Measurements from ENCODE around the gene SPEF1.
A peak's percentile ranks its signal among the peaks of the same experiment; 100 is the strongest.

Gene SPEF1

DNA sequence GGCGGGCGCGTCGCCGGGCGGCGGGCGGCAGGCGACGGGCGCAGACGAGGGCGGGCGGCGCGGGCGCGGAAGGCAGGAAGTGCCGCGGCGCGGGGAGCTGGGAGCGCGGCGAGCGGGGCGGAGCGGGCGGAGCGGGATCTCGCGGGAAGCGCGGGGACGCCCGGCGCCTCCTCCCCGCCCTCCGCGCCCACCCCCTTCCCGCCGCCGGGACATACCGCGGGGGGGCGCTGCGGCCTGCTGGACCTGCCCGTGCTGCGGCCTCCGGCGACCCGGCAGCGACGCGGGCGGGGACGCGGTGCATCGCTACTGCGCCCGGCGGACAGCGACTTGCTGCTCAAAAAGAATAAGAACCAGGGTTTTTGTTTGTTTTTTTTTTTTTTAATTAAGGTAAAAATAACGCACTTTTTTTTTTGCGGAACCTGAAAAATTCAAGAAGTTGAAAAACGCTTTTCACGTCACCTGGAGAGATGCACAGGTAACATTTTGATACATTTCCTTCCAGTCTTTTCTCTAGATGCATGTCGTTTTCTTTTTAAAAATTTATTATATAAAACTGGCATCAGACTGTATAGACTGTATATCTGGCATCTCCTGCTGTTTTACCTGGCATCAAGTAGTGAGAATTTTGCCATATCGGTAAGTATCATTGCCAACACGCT, 5.5 kb upstream of the SPEF1 start, which contains the start of gene CENPB:
CENPB (minus strand) TSS at position 76 of the 659 bp plus-strand sequence. CDS start 257 bp downstream, outside the sequence.
- H3K9me3 Mint-ChIP-seq: no peaks in the 10 kb centered on the region
- H3K4me1 Mint-ChIP-seq (ENCODE audit: low read depth): peaks cover 29% of the 10 kb centered on the region
- H3K36me3 Mint-ChIP-seq (ENCODE audit: low read depth): peaks cover 8% of the 10 kb centered on the region
- H3K27ac Mint-ChIP-seq: peak within 1 kb of the TSS; percentile 77
- no peaks in the 10 kb centered on the region for H3K27me3 Mint-ChIP-seq (ENCODE audit: low read depth)
- peak within 1 kb of the TSS; percentile 83 for H3K4me3 Mint-ChIP-seq

DNA sequence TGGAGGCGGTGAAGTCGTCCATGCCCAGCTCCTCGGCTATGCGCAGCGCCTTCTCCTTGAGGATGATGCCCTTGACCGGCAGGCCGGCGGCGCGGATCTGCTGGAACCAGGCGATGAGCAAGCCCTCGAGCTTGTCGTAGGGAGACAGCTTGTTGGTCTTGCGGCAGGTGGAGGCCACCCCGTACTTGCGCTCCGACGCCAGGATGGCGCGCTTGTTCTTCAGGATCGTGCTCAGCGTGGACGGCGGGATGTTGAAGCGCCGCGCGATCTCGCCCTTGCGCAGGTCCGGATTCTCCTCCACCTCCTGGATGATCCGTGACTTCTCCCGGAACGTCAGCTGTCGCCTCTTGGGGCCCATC, 4.9 kb upstream of the SPEF1 start:
- peaks cover 4% of the 10 kb centered on the region for H3K27me3 Mint-ChIP-seq (ENCODE audit: low read depth)
- peaks cover 8% of the 10 kb centered on the region for H3K36me3 Mint-ChIP-seq (ENCODE audit: low read depth)
- peak overlapping the region; percentile 83 for H3K4me3 Mint-ChIP-seq
- peaks cover 35% of the 10 kb centered on the region for H3K4me1 Mint-ChIP-seq (ENCODE audit: low read depth)
- H3K27ac Mint-ChIP-seq: peak overlapping the region; percentile 77
- H3K9me3 Mint-ChIP-seq: no peaks in the 10 kb centered on the region

DNA sequence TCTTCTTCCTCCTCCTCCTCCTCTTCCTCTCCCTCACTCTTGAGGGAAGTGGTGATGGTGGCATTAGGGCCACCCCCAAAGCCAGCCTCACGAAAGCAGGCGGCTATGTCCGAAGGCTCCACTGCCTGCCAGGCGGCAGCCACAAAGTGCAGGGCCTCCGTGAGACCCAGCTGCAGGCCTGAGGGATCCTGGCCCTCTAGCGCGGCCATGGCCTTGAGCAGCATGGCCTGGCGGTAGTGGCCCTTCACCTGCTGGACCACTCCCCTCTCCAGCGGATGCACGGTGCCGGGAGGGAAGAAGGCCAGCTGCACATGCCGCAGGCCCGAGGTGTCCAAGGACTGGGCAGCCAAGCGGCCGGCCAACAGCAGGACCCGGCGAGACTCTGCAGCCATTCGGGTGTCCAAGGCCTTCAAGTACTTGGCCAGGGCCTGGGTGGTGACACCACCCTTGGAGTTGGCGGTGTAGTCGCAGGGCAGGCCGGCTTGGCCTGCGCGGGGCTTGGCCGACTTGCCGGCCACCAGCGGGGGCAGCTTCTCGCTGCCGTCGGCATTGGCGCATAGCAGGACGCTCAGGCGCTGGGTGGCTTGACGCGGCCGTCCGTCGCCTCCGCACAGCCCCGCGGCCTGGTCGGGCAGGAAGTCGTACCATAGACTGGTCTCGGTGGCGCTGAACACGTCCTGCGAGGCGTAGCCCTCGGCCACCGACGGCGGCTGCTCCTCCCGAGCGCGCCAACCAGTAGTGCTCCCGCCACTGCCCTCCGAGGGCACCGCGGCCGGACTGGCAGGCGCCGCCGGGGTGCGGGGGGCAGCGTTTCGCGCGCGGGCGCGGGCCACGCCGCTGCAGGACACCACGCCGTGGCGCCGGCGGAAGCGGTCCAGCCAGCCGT, 4.2 kb upstream of the SPEF1 start:
- no peaks in the 10 kb centered on the region for H3K9me3 Mint-ChIP-seq
- peaks cover 41% of the 10 kb centered on the region for H3K4me1 Mint-ChIP-seq (ENCODE audit: low read depth)
- H3K36me3 Mint-ChIP-seq (ENCODE audit: low read depth): peaks cover 8% of the 10 kb centered on the region
- peak overlapping the region; percentile 76 for H3K27ac Mint-ChIP-seq
- peaks cover 10% of the 10 kb centered on the region for H3K27me3 Mint-ChIP-seq (ENCODE audit: low read depth)
- peak overlapping the region; percentile 47 for H3K4me3 Mint-ChIP-seq

DNA sequence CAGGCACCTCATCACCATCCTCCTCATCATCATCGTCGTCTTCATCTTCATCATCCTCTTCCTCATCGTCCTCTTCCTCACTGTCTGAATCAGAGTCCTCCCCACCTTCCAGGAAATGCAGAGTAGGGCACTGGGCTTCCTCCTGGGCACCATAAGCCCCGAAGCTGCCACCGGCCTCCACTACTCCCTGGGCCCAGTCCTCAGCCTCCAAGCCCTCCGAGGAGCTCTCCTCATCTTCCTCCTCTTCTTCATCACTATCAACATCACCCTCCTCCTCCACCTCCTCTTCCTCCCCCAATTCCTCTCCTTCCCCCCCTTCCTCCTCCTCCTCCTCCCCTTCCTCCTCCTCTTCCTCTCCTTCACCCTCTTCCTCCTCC, 3.6 kb upstream of the SPEF1 start:
- peaks cover 43% of the 10 kb centered on the region for H3K4me1 Mint-ChIP-seq (ENCODE audit: low read depth)
- H3K36me3 Mint-ChIP-seq (ENCODE audit: low read depth): peaks cover 8% of the 10 kb centered on the region
- H3K9me3 Mint-ChIP-seq: no peaks in the 10 kb centered on the region
- H3K27ac Mint-ChIP-seq: peak overlapping the region; percentile 76
- peak overlapping the region; percentile 47 for H3K4me3 Mint-ChIP-seq
- H3K27me3 Mint-ChIP-seq (ENCODE audit: low read depth): peaks cover 15% of the 10 kb centered on the region

DNA sequence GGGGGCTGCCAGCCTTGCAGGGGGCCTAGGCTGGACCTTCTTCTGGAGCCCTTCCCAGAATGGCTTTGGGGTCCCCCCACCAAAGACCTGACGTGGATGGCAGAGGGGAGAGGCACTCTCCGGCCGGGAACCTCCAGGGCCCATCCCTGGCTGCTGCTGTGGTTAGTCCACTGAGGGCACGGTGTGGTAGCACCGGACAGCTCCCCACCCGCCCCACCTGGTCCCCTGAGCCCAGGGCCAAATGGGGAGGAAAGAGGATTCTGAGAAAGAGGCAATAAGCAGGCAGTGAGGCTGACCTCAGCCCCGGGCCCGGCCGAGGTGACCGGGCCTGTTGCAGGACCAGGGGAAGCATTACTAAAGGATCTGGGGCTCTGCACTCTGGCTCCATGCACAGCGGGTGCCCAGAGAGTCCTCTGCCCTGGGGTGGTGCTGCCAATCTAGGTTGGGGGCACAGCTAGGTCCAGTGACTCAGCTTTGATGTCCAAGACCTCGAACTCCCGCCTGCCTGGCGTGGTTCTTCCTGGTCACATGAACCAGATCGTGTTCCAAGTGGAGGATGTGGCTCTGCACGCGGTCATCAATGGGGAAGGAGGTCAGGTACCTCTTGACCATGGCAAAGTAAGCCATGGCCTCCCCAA, 3.1 kb upstream of the SPEF1 start:
- H3K9me3 Mint-ChIP-seq: no peaks in the 10 kb centered on the region
- H3K36me3 Mint-ChIP-seq (ENCODE audit: low read depth): peaks cover 11% of the 10 kb centered on the region
- peak overlapping the region; percentile 76 for H3K27ac Mint-ChIP-seq
- peaks cover 20% of the 10 kb centered on the region for H3K27me3 Mint-ChIP-seq (ENCODE audit: low read depth)
- peaks cover 43% of the 10 kb centered on the region for H3K4me1 Mint-ChIP-seq (ENCODE audit: low read depth)
- peak overlapping the region; percentile 47 for H3K4me3 Mint-ChIP-seq

DNA sequence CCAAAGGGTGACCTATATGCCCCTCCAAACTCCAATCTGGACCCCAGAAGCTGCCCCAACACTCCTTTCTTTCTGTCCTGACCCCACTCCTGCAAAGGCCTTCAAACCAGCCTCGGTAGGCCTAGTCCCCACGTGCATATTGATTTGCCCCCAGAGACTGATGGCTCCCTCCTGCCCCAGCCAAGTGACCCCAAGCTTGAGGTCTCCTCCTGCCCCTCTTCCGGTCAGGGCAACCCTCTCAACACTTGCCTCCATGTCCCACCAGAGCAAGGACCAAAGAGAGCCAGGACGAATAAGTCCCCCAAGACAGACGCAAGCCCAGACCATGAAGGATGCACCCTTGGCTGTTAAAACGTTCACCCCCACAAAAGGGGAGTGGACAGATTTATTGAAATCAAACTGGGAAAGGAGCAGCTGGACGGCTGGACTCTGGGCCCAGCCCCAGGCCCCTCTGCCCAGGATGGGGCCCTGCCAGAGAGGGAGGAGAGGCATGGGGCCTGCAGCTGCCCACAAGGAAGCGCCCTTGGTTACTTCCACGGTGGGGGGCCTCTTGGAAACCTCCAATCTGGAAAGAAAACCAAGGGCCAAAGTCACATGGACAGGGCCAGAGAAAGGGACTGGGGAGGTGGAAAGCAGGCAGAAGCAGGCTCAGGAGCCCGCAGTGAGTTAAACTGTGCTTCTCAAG, 2.4 kb upstream of the SPEF1 start:
- H3K4me1 Mint-ChIP-seq (ENCODE audit: low read depth): peaks cover 38% of the 10 kb centered on the region
- H3K27ac Mint-ChIP-seq: no peak overlapping the region
- no peaks in the 10 kb centered on the region for H3K9me3 Mint-ChIP-seq
- peak overlapping the region; percentile 7 for H3K4me3 Mint-ChIP-seq
- peaks cover 11% of the 10 kb centered on the region for H3K36me3 Mint-ChIP-seq (ENCODE audit: low read depth)
- H3K27me3 Mint-ChIP-seq (ENCODE audit: low read depth): peaks cover 27% of the 10 kb centered on the region

DNA sequence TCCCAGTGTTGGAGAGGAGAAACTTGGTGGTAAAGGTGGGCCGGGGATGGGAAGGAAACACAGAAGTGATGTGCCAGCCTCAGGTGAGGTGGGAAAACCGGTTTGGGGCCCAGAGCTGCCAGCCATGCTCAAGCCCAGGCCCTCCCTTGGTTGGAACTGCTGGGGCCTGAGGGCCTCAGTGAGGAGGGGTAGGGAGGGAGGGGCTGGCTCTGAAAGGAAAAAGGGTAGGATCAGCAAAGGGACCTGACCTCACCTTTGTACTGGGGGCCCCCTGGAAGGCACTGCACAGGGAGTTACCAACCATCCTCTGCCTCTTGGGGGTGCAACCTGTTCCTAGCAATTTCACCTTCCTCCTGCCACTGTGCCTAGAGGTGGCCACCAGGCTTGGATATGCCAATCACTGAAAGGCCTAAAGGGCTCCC, 1.8 kb upstream of the SPEF1 start:
- H3K36me3 Mint-ChIP-seq (ENCODE audit: low read depth): peaks cover 13% of the 10 kb centered on the region
- no peaks in the 10 kb centered on the region for H3K9me3 Mint-ChIP-seq
- H3K4me1 Mint-ChIP-seq (ENCODE audit: low read depth): peaks cover 37% of the 10 kb centered on the region
- H3K27me3 Mint-ChIP-seq (ENCODE audit: low read depth): peaks cover 30% of the 10 kb centered on the region
- H3K4me3 Mint-ChIP-seq: peak overlapping the region; percentile 7
- no peak overlapping the region for H3K27ac Mint-ChIP-seq

DNA sequence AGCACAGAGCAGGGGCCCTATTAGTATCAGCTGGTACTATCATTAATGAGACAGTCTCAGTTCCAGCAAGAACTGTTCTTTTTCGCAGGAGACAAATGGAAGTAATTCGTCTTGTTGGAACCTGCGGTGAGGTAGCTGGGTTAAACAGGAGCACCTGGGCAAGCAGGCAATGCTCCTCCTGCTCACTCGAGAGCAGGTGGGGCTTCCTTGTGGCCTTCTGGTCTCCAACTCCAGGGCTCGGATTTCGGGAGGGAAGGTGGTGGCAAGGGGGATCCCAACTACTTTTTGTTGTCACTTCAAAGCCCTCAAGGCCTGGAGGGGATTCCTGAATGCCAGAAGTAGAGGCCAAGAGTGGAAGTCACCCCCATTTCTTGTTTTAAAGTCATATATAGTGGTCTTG, 1.3 kb upstream of the SPEF1 start:
- Mint-ChIP-seq H3K4me3 (no peak overlapping the region), H3K9me3 (no peaks in the 10 kb centered on the region), H3K4me1 (ENCODE audit: low read depth) (peaks cover 36% of the 10 kb centered on the region), H3K27ac (no peak overlapping the region), H3K36me3 (ENCODE audit: low read depth) (peaks cover 13% of the 10 kb centered on the region), H3K27me3 (ENCODE audit: low read depth) (peaks cover 30% of the 10 kb centered on the region)

DNA sequence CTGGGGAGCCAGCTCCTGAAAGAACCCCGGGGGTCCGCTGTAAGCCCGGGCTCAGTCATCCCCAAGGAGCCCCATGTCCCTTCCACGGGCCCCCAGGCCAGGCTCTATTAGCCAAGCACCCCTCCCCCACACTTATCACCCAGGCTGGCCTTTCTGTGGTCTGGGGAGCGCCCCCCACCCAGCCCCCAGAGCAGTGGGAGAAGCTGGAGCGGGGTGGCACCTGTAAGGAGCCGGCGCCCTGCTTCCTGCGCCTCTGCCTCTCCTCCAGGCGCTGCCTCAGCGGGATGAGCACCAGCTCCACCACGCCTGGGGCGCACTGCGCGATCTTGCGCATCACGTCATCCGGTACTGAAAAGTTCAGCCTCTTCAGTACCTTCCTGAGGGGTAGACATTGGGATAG, 2.3 kb downstream of the SPEF1 start:
- Mint-ChIP-seq H3K27ac (no peak overlapping the region), H3K36me3 (ENCODE audit: low read depth) (peaks cover 5% of the 10 kb centered on the region), H3K4me1 (ENCODE audit: low read depth) (peaks cover 29% of the 10 kb centered on the region), H3K9me3 (no peaks in the 10 kb centered on the region), H3K27me3 (ENCODE audit: low read depth) (peaks cover 39% of the 10 kb centered on the region), H3K4me3 (no peak overlapping the region)

DNA sequence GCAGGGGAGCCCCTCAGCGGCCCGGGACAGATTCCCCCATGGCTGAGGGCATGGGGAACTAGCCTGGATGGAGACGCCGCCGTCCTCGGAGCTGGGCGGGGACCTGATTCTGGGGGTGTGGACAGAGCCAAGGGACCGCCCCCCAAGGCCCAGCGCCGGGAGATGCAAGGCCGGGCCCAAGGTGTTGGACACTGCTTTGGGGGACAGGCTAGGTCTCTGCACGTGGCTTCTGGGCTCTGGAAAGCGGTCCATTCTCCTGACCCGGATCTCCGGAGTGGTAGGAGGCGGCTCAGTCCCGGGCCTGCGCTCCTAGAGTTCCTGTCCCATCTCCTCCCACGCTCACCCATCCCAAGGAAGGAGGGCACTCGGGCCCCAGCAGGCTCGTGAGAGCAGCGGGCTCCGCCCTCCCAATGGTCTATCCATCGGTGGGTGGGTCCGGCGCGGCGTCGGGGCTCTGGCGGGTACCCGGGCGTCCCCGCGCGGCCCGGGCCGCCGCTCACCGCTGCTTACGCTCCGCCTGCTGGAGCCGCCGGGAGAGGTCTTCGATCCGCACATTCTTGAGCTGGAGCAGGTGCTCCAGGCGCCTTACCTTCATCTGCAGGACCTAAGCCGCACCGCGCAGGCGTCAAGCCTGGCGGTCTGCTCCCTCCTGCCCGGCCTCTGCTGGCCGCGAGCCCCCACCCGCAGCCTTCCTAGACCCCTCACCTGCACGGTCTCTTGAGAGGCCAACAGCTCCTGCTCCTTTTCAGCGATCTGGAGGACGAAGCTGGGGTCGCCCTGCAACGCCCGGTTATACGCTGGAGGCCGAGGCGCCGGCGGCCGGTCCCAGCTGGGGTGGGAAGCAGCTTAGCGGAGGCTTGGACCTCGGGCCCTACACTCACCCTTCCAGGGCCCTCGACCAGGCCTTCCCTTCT, 3.3 kb downstream of the SPEF1 start:
- Mint-ChIP-seq H3K36me3 (ENCODE audit: low read depth) (peaks cover 5% of the 10 kb centered on the region), H3K27me3 (ENCODE audit: low read depth) (peaks cover 39% of the 10 kb centered on the region), H3K9me3 (no peaks in the 10 kb centered on the region), H3K27ac (no peak overlapping the region), H3K4me1 (ENCODE audit: low read depth) (peaks cover 25% of the 10 kb centered on the region), H3K4me3 (peak overlapping the region; percentile 72)

DNA sequence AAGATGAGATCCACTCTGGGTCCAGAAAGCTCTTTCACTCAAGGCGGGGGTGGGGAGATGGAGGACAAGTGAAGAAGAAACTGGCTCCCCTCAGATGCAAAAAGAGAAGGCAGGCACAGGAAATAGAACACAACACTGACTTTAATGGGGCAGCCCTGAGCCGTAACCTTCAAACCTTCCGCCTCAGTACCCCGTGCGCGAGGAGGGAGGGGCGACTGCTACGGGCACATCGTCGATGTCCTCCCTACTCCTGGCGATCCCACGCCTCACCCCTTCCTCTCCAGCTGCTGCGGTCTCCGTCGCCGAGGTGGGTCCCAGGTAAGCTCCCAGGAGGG, 3.9 kb downstream of the SPEF1 start:
- H3K4me3 Mint-ChIP-seq: peak overlapping the region; percentile 71
- peaks cover 25% of the 10 kb centered on the region for H3K4me1 Mint-ChIP-seq (ENCODE audit: low read depth)
- no peak overlapping the region for H3K27ac Mint-ChIP-seq
- peaks cover 5% of the 10 kb centered on the region for H3K36me3 Mint-ChIP-seq (ENCODE audit: low read depth)
- H3K27me3 Mint-ChIP-seq (ENCODE audit: low read depth): peaks cover 42% of the 10 kb centered on the region
- H3K9me3 Mint-ChIP-seq: no peaks in the 10 kb centered on the region

DNA sequence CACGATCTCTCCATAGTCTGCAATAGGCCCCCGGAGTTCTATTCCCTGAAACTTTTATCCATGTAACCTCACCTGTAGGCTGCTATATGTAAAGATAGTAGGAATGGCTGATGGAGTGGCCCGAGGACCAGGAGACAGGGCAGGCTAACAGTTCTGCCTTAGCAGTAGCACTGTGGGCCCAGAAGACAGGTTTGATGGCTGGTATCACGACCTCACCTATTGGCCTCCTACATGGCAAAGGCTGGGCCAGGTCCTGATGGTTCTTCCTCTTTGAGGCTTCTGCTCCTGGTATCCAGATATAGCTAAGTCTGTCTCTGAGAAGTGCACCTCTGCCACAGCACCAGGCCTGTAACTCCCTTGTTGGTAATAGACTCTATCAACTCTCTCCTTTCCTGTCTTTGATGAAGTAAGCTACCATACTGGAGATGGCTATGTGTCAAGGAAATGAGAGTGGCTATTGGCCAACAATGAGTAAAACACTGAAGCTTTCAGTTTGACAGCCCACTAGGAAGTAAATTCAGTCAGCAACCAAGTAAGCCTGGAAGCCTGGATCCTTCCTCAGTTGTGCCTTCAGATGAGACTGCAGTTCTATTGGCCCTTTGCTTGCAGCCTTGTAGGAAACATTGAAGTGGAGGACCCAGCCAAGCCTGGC, 5.7 kb downstream of the SPEF1 start:
- Mint-ChIP-seq H3K4me1 (ENCODE audit: low read depth) (peaks cover 15% of the 10 kb centered on the region), H3K27me3 (ENCODE audit: low read depth) (peaks cover 35% of the 10 kb centered on the region), H3K9me3 (no peaks in the 10 kb centered on the region), H3K36me3 (ENCODE audit: low read depth) (peaks cover 5% of the 10 kb centered on the region), H3K27ac (no peak overlapping the region), H3K4me3 (no peak overlapping the region)

DNA sequence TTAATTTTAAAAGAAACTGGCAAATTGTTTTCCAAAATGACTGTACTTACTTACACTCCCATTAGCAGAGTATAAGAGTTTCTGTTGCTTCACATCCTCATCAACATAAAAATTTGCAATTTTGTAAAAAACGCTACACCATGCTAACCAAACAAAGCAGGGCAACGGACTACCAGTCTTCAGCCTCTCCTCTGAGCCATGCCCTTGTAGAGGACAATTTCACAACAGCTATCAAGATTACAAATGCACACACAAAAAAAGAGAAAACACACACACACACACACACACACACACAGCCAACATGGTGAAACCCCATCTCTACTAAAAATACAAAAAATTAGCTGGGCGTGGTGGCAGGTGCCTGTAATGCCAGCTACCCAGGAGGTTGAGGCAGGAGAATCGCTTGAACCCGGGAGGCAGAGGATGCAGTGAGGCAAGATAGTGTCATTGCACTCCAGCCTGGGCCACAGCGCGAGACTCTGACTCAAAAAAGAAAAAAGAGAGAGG, 9.6 kb downstream of the SPEF1 start:
- no peaks in the 10 kb centered on the region for H3K9me3 Mint-ChIP-seq
- H3K27me3 Mint-ChIP-seq (ENCODE audit: low read depth): peaks cover 5% of the 10 kb centered on the region
- H3K27ac Mint-ChIP-seq: no peak overlapping the region
- peaks cover 13% of the 10 kb centered on the region for H3K4me1 Mint-ChIP-seq (ENCODE audit: low read depth)
- H3K4me3 Mint-ChIP-seq: no peak overlapping the region
- H3K36me3 Mint-ChIP-seq (ENCODE audit: low read depth): no peaks in the 10 kb centered on the region

Data from T-helper 1 cell treated with Interleukin-12 subunit alpha and Interleukin-12 subunit beta and Interleukin-4 antibody, amounts not matched to agents 30 μg/mL and 1 μg/mL, for 36 hours (primary cell).